HCT116 (cell line): Measurements from ENCODE around the gene TMEM52.

ENCODE experiments used
- CBX3 ChIP-seq: IDR thresholded peaks from 2 replicates; pipeline ENCODE4 v1.6.1; 2012; ENCODE audit warnings: low read depth
- EZH2 ChIP-seq: fragments of 200-600 bp; sonication (generic); IDR thresholded peaks from 2 replicates; pipeline ENCODE4 v1.6.1; 2017; ENCODE audit warnings: antibody characterized with exemption, mixed run types
- TF ChIP-seq, protein P1 (sequence below), 3 experiments: fragments of 200-600 bp in 1 of 3; sonication (generic) in 1 of 3; IDR thresholded peaks in 2 of 3; conservative IDR thresholded peaks in 1 of 3; 2 replicates each; pipeline ENCODE4 v1.5.1; 2012 to 2017; ENCODE audit warnings: low read depth in 2 of 3, low read length in 2 of 3, antibody characterized with exemption in 1 of 3, borderline replicate concordance in 1 of 3, control low read depth in 1 of 3, mild to moderate bottlenecking in 1 of 3, mixed read lengths in 1 of 3, mixed run types in 1 of 3, moderate library complexity in 1 of 3; ENCODE audit not compliant: insufficient read depth in 1 of 3
- TF ChIP-seq, protein P2 (sequence below): IDR thresholded peaks from 2 replicates; pipeline ENCODE4 v1.6.1; 2012

DNA sequence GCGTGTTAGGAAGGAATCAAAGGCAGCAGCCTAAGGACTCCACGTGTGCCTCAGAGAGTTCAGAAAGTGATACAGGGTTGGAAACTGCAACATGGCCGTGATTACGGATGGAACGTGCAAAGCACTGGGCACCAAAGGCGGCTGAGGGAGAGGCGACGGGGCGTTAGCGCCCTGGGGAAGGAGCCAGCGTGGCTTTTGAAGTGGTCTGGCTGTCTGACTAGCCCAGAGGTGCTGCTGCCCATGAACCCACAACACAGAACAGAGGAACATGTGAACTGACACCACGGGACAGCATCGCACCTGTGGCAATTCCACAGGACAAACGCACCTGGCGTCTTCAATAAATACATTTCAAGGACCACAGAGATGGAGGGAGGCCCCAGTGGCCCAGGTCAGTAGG is 18.0 kb upstream of the TMEM52 start:
- TF ChIP-seq, protein P1, sequence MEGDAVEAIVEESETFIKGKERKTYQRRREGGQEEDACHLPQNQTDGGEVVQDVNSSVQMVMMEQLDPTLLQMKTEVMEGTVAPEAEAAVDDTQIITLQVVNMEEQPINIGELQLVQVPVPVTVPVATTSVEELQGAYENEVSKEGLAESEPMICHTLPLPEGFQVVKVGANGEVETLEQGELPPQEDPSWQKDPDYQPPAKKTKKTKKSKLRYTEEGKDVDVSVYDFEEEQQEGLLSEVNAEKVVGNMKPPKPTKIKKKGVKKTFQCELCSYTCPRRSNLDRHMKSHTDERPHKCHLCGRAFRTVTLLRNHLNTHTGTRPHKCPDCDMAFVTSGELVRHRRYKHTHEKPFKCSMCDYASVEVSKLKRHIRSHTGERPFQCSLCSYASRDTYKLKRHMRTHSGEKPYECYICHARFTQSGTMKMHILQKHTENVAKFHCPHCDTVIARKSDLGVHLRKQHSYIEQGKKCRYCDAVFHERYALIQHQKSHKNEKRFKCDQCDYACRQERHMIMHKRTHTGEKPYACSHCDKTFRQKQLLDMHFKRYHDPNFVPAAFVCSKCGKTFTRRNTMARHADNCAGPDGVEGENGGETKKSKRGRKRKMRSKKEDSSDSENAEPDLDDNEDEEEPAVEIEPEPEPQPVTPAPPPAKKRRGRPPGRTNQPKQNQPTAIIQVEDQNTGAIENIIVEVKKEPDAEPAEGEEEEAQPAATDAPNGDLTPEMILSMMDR (IDR thresholded peaks at IDR 0.05 in 2 of 3, conservative IDR thresholded peaks at IDR 0.05 in 1 of 3; ENCODE audit: borderline replicate concordance in 1 of 3, insufficient read depth in 1 of 3, low read depth in 2 of 3, low read length in 2 of 3), result no peak
- TF ChIP-seq EZH2 (no peak), CBX3 (no peak)
- TF ChIP-seq, protein P2, sequence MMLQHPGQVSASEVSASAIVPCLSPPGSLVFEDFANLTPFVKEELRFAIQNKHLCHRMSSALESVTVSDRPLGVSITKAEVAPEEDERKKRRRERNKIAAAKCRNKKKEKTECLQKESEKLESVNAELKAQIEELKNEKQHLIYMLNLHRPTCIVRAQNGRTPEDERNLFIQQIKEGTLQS, result no peak
